ENCODE data around the gene ITGB6. TPM values are rescaled to one million over a fixed set of nuclear protein-coding genes. Genes with fewer than 3 reads are reported as not detected.

The ITGB6 gene
- total RNA-seq, 1 donor from 2014 or later = 50.4 TPM

- TF ChIP-seq, protein P1, sequence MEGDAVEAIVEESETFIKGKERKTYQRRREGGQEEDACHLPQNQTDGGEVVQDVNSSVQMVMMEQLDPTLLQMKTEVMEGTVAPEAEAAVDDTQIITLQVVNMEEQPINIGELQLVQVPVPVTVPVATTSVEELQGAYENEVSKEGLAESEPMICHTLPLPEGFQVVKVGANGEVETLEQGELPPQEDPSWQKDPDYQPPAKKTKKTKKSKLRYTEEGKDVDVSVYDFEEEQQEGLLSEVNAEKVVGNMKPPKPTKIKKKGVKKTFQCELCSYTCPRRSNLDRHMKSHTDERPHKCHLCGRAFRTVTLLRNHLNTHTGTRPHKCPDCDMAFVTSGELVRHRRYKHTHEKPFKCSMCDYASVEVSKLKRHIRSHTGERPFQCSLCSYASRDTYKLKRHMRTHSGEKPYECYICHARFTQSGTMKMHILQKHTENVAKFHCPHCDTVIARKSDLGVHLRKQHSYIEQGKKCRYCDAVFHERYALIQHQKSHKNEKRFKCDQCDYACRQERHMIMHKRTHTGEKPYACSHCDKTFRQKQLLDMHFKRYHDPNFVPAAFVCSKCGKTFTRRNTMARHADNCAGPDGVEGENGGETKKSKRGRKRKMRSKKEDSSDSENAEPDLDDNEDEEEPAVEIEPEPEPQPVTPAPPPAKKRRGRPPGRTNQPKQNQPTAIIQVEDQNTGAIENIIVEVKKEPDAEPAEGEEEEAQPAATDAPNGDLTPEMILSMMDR (conservative IDR thresholded peaks at IDR 0.05; ENCODE audit: low read depth, low read length) = no peak
- H3K4me3 ChIP-seq (ENCODE audit: low read depth, low read length) = no peak overlapping the region
- no peak for DNase-seq (ENCODE audit: low read depth)
These were observed 149.9 kb downstream of the ITGB6 start for GRCh38 chr2:160050147-160050546.

Other genes with a start within 250 kb of the ITGB6 start
- gene PLA2R1, start 137.7 kb downstream of the ITGB6 start, total RNA-seq = 1.3 and 3.6 TPM in 2 replicates

Measured in epithelial cell of proximal tubule (primary cell).